ENCODE results near the gene TUBB4A.
"Not testable (repeated sequence)": the region's sequence is repeated elsewhere in the genome, so short reads cannot be mapped to it uniquely, and the experiment has no call there.

The TUBB4A gene

DNA sequence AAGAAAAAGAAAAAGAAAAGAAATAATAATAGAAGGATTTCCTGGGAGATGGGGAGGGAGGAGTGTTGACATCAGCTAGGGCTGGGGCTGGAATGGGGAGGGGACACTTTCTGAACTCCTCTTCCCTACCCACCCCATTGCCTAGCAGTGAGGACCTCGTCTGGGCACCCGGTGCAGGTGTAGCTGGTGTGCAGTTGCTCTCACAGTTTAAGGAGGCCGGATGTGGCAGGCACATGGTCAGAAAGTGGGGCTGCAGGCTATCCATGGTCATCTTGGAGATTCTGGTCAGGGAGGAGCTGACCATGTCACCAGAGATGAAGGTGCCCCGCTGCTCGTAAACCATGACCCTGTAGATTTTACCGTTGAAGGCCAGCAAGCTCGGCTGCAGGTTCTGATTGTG is 8.5 kb upstream of the TUBB4A start:
- no peaks in the 10 kb centered on the region for H3K9me3 ChIP-seq (ENCODE audit: control insufficient read depth in 1 of 2, low read length in 2 of 2)
- no peaks in the 10 kb centered on the region for H3K27me3 ChIP-seq (ENCODE audit: control insufficient read depth in 1 of 2, insufficient read depth in 2 of 2, low read length in 2 of 2)
- H3K27ac ChIP-seq (ENCODE audit: low read depth, low read length), result no peak overlapping the region
- no peaks in the 10 kb centered on the region for H3K4me1 ChIP-seq (ENCODE audit: control insufficient read depth in 1 of 2, insufficient read depth in 2 of 2, low read length in 2 of 2)
- H3K36me3 ChIP-seq (ENCODE audit: control insufficient read depth in 1 of 2, insufficient read depth in 2 of 2, low read length in 2 of 2), result no peaks in the 10 kb centered on the region
- no peak overlapping the region for H3K9ac ChIP-seq (ENCODE audit: low read depth in 1 of 2, low read length in 2 of 2)
- no peak overlapping the region for H3K4me3 ChIP-seq (ENCODE audit: low read depth in 1 of 2, low read length in 2 of 2)

DNA sequence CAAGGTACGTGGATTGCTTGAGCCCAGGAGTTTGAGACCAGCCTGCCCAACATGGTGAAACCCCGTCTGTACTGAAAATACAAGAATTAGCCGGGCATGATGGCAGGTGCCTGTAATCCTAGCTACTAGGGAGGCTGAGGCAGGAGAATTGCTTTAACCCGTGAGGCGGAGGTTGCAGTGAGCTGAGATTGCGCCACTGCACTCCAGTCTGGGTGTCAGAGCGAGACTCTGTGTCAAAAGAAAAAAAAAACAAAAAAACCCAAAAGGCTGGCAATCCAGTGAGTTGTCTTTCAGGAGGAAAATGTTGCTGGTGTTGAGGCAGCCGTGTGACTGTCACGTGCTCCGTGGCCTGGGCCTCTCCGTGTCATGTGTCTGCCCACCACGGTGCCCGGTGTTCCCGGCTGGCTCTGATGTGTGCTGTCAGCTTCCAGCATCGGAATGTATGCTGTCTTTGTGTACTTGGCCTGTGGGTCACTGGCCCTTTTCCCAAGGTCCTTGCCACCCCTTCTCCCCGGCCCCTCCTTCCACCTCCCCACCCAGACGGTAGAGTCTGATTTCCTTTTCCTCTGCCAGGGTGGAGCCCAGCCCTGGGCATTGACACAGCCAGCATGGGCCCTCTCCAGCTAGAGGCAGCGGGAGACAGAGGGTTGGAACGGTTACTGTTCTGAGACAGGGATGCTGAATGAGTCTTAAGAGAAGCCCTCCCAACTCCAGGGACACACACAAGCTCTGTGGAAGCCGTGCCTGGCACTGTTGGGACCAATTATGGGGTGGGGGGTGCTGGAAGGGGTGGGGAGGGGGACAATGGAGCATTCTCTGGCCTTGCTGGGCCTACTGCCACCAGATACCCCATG is 7.2 kb upstream of the TUBB4A start:
- no peaks in the 10 kb centered on the region for H3K36me3 ChIP-seq (ENCODE audit: control insufficient read depth in 1 of 2, insufficient read depth in 2 of 2, low read length in 2 of 2)
- H3K9me3 ChIP-seq (ENCODE audit: control insufficient read depth in 1 of 2, low read length in 2 of 2), result no peaks in the 10 kb centered on the region
- no peak overlapping the region for H3K27ac ChIP-seq (ENCODE audit: low read depth, low read length)
- no peak overlapping the region for H3K9ac ChIP-seq (ENCODE audit: low read depth in 1 of 2, low read length in 2 of 2)
- H3K4me3 ChIP-seq (ENCODE audit: low read depth in 1 of 2, low read length in 2 of 2), result no peak overlapping the region
- no peaks in the 10 kb centered on the region for H3K4me1 ChIP-seq (ENCODE audit: control insufficient read depth in 1 of 2, insufficient read depth in 2 of 2, low read length in 2 of 2)
- H3K27me3 ChIP-seq (ENCODE audit: control insufficient read depth in 1 of 2, insufficient read depth in 2 of 2, low read length in 2 of 2), result no peaks in the 10 kb centered on the region

DNA sequence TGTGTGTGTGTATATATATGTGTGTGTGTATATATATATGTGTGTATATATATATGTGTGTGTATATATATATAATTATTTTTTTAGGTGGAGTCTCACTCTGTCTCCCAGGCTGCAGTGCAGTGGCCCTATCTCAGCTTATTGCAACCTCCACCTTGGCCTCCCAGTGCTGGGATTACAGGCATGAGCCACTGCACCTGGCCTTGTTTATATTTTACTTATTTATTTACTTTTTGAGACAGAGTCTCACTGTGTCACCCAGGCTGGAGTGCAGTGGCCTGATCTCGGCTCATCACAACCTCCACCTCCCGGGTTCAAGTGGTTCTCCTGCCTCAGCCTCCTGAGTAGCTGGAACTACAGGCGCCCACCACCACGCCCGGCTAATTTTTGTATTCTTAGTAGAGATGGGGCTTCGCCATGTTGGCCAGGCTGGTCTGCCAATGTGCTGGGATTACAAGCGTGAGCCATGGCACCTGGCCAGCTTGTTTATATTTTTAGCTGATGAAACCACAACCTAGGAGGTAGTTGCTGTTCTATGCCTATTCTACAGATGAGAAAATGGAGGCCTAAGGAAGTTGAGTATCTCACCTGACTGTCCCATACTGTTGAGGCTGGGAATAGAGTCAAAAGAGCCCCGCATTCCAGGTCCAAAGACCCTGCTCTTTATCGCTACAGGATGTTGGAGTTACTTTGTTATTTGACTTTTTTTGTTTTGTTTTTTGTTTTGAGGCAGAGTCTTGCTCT is 6.1 kb upstream of the TUBB4A start:
- H3K4me3 ChIP-seq (ENCODE audit: low read depth in 1 of 2, low read length in 2 of 2); H3K9me3 ChIP-seq (ENCODE audit: control insufficient read depth in 1 of 2, low read length in 2 of 2); H3K4me1 ChIP-seq (ENCODE audit: control insufficient read depth in 1 of 2, insufficient read depth in 2 of 2, low read length in 2 of 2); H3K27ac ChIP-seq (ENCODE audit: low read depth, low read length); H3K9ac ChIP-seq (ENCODE audit: low read depth in 1 of 2, low read length in 2 of 2); H3K27me3 ChIP-seq (ENCODE audit: control insufficient read depth in 1 of 2, insufficient read depth in 2 of 2, low read length in 2 of 2); H3K36me3 ChIP-seq (ENCODE audit: control insufficient read depth in 1 of 2, insufficient read depth in 2 of 2, low read length in 2 of 2): not testable (repeated sequence)

DNA sequence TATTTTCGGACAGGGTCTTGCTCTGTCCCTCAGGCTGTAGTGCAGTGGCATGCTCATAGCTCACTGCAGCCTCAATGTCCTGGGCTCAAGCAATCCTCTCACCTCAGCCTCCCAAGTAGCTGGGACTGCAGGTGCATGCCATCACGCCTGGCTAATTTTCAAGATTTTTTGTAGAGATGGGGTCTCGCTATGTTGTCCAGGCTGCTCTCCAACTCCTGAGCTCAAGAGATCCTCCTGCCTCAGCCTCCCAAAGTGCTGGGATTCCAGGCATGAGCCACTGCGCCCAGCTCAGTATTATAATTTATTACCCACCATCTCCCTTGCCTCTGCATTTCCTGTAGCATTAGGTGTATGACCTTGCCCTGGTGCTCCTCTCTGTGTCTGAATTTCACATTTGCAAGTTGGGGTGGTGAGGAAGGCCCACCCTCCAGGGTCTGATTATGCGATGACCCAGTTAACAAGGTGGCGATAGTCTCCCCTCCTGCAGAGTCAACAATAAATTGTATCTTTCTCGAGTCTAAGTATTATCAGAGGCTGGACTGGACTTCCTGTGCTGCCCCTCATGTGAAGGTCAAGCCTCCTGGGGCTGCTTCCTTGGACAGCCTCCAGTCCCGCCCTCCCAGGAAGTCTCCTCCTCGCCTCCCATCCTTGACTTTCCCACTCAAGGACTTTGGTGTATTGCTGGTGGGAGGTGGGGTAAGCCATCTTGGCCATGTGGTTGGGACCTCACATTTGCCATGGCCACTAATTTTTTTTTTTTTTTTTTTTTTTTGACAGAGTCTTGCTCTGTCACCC is 1.5 kb upstream of the TUBB4A start:
- Histone ChIP-seq H3K9ac (ENCODE audit: low read depth in 1 of 2, low read length in 2 of 2) (no peak overlapping the region), H3K27ac (ENCODE audit: low read depth, low read length) (no peak overlapping the region), H3K4me3 (ENCODE audit: low read depth in 1 of 2, low read length in 2 of 2) (no peak overlapping the region), H3K27me3 (ENCODE audit: control insufficient read depth in 1 of 2, insufficient read depth in 2 of 2, low read length in 2 of 2) (peaks cover 18 to 23% of the 10 kb centered on the region in 2 donors), H3K9me3 (ENCODE audit: control insufficient read depth in 1 of 2, low read length in 2 of 2) (no peaks in the 10 kb centered on the region), H3K4me1 (ENCODE audit: control insufficient read depth in 1 of 2, insufficient read depth in 2 of 2, low read length in 2 of 2) (no peaks in the 10 kb centered on the region), H3K36me3 (ENCODE audit: control insufficient read depth in 1 of 2, insufficient read depth in 2 of 2, low read length in 2 of 2) (no peaks in the 10 kb centered on the region)

DNA sequence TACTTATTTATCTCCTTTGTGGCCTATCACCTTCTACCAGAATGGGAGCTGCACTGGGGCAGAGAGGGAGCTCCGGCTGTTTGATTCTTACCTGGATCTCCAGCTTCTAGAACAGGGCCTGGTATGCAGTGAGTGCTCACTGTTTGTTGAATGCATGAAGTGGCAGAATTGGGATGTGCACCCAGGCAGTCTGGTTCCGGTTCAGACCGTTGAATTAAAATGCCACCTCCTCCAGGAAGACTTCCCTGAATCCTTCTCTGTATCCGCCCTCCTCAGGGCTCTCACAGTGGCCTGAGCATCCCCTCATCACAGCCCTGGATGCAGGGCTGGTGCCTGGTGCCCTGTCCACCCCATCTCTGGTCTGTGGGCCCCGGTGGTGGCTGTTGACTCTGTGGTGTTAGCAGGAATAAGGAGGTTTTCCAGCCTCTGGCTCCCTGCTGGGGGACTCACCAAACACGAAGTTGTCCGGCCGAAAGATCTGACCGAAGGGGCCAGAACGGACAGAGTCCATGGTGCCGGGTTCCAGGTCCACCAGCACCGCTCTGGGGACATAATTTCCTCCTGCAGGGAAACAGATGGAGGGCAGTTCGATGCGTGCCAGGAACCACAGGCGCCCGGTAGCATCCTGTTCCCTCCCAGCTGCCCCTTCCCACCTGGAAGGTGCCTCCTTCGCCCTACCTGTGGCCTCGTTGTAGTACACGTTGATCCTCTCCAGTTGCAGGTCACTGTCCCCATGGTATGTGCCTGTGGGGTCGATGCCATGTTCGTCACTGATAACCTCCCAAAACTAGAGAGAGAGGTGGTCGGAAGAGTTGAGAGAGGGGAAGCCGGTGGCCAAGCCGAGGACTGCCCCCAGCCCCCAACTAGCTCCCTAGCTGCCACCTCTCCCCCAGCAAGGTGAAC is 1.0 kb downstream of the TUBB4A start:
- H3K4me1 ChIP-seq (ENCODE audit: control insufficient read depth in 1 of 2, insufficient read depth in 2 of 2, low read length in 2 of 2), result no peaks in the 10 kb centered on the region
- no peak overlapping the region for H3K27ac ChIP-seq (ENCODE audit: low read depth, low read length)
- peaks cover 21 to 23% of the 10 kb centered on the region in 2 donors for H3K27me3 ChIP-seq (ENCODE audit: control insufficient read depth in 1 of 2, insufficient read depth in 2 of 2, low read length in 2 of 2)
- no peaks in the 10 kb centered on the region for H3K9me3 ChIP-seq (ENCODE audit: control insufficient read depth in 1 of 2, low read length in 2 of 2)
- no peak overlapping the region for H3K9ac ChIP-seq (ENCODE audit: low read depth in 1 of 2, low read length in 2 of 2)
- H3K4me3 ChIP-seq (ENCODE audit: low read depth in 1 of 2, low read length in 2 of 2), result no peak overlapping the region
- no peaks in the 10 kb centered on the region for H3K36me3 ChIP-seq (ENCODE audit: control insufficient read depth in 1 of 2, insufficient read depth in 2 of 2, low read length in 2 of 2)

DNA sequence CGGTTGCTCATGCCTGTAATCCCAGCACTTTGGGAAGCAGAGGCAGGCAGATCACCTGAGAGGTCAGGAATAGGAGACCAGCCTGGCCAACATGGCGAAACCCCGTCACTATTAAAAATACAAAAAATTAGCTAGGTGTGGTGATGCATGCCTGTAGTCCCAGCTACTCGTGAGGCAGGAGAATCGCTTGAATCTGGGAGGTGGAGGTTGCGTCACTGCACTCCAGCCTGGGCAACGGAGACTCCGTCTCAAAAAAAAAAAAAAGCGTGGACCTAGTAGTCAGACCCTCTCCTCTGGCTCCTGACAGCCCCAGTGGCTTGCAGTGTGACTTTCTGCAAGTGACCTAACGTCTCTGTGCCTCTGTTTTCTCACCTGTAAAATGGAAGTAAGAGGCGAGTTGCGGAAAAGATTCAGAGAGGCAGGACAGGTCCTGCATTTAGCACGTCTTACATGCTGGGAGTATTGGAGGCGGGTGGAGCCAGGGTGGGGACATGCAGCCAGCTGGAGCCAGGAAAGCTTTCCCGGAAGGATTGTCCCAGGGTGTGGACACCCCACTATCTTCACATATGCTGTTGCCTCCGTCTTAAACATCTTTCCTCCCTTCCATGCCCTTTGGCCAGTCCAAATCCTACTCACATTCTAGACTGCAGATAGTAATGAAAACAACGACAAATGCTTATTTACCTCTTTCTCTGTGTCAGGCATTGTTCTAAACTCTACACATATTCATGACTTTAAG is 2.9 kb downstream of the TUBB4A start:
- Histone ChIP-seq H3K27ac (ENCODE audit: low read depth, low read length) (no peak overlapping the region), H3K4me1 (ENCODE audit: control insufficient read depth in 1 of 2, insufficient read depth in 2 of 2, low read length in 2 of 2) (no peaks in the 10 kb centered on the region), H3K4me3 (ENCODE audit: low read depth in 1 of 2, low read length in 2 of 2) (no peak overlapping the region), H3K9me3 (ENCODE audit: control insufficient read depth in 1 of 2, low read length in 2 of 2) (no peaks in the 10 kb centered on the region), H3K9ac (ENCODE audit: low read depth in 1 of 2, low read length in 2 of 2) (no peak overlapping the region), H3K27me3 (ENCODE audit: control insufficient read depth in 1 of 2, insufficient read depth in 2 of 2, low read length in 2 of 2) (peaks cover 21 to 23% of the 10 kb centered on the region in 2 donors), H3K36me3 (ENCODE audit: control insufficient read depth in 1 of 2, insufficient read depth in 2 of 2, low read length in 2 of 2) (no peaks in the 10 kb centered on the region)

DNA sequence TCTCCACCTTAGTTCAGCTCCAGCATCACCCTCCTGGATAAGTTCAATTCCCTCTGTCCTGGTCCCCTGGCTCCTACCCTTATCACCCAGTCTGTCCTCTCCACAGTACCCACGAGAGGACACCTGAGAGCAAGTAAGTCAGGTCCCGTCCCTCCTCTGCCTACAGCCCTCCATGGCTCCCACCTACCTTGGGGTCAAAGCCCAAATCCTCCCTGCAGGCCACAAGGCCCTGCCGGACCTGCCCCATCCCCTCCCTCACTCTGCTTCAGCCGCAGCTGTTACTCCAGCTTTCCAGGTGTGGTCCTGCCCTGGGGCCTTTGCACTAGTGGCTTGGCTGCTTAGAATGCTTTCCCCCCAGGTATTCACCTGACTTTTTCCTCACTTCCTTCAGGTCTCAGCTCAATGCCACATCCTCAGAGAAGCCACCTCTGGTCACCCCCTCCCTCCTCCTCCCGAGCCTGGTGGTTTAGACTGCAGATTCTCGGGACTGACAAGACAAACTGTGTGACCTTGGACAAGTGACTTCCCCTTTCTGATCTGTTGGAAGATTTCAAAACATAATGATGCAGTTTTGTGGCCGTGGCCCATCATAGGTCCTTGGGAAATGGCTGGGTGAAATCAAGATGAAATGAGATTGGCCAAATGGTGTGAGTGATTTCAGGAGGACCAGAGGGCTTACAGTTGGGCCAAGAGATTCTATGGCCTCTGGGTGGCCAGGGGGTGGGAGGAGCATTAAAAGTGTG is 3.6 kb downstream of the TUBB4A start:
- Histone ChIP-seq H3K4me1 (ENCODE audit: control insufficient read depth in 1 of 2, insufficient read depth in 2 of 2, low read length in 2 of 2) (no peaks in the 10 kb centered on the region), H3K27me3 (ENCODE audit: control insufficient read depth in 1 of 2, insufficient read depth in 2 of 2, low read length in 2 of 2) (peaks cover 21 to 23% of the 10 kb centered on the region in 2 donors), H3K27ac (ENCODE audit: low read depth, low read length) (no peak overlapping the region), H3K4me3 (ENCODE audit: low read depth in 1 of 2, low read length in 2 of 2) (no peak overlapping the region), H3K9me3 (ENCODE audit: control insufficient read depth in 1 of 2, low read length in 2 of 2) (no peaks in the 10 kb centered on the region), H3K36me3 (ENCODE audit: control insufficient read depth in 1 of 2, insufficient read depth in 2 of 2, low read length in 2 of 2) (no peaks in the 10 kb centered on the region), H3K9ac (ENCODE audit: low read depth in 1 of 2, low read length in 2 of 2) (no peak overlapping the region)

DNA sequence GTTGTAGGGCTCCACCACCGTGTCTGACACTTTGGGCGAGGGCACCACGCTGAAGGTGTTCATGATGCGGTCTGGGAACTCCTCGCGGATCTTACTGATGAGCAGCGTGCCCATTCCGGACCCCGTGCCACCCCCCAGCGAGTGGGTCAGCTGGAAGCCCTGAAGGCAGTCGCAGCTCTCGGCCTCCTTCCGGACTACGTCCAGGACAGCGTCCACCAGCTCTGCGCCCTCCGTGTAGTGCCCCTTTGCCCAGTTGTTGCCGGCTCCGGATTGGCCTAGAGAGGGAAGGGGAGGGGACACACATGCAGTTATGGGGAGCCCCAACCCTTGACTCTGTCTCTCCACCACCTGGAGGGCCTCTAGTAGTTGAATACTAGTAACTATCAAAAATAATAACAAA is 6.2 kb downstream of the TUBB4A start:
- no peak overlapping the region for H3K9ac ChIP-seq (ENCODE audit: low read depth in 1 of 2, low read length in 2 of 2)
- no peak overlapping the region for H3K27ac ChIP-seq (ENCODE audit: low read depth, low read length)
- H3K27me3 ChIP-seq (ENCODE audit: control insufficient read depth in 1 of 2, insufficient read depth in 2 of 2, low read length in 2 of 2), result peaks cover 4 to 9% of the 10 kb centered on the region in 2 donors
- no peak overlapping the region for H3K4me3 ChIP-seq (ENCODE audit: low read depth in 1 of 2, low read length in 2 of 2)
- no peaks in the 10 kb centered on the region for H3K9me3 ChIP-seq (ENCODE audit: control insufficient read depth in 1 of 2, low read length in 2 of 2)
- H3K36me3 ChIP-seq (ENCODE audit: control insufficient read depth in 1 of 2, insufficient read depth in 2 of 2, low read length in 2 of 2), result no peaks in the 10 kb centered on the region
- no peaks in the 10 kb centered on the region for H3K4me1 ChIP-seq (ENCODE audit: control insufficient read depth in 1 of 2, insufficient read depth in 2 of 2, low read length in 2 of 2)

Measured in duodenal mucosa (tissue), 2 donors.